Measurements from ENCODE around the gene SLC9A1.

- TF ChIP-seq, protein P1, sequence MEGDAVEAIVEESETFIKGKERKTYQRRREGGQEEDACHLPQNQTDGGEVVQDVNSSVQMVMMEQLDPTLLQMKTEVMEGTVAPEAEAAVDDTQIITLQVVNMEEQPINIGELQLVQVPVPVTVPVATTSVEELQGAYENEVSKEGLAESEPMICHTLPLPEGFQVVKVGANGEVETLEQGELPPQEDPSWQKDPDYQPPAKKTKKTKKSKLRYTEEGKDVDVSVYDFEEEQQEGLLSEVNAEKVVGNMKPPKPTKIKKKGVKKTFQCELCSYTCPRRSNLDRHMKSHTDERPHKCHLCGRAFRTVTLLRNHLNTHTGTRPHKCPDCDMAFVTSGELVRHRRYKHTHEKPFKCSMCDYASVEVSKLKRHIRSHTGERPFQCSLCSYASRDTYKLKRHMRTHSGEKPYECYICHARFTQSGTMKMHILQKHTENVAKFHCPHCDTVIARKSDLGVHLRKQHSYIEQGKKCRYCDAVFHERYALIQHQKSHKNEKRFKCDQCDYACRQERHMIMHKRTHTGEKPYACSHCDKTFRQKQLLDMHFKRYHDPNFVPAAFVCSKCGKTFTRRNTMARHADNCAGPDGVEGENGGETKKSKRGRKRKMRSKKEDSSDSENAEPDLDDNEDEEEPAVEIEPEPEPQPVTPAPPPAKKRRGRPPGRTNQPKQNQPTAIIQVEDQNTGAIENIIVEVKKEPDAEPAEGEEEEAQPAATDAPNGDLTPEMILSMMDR (conservative IDR thresholded peaks at IDR 0.05; ENCODE audit: low read length) = no peak
- TF ChIP-seq EZH2phosphoT487 (IDR thresholded peaks at IDR 0.05; ENCODE audit: borderline replicate concordance, low read depth, low read length) = no peak
Observed at GRCh38 chr1:27117733-27118439, 37.0 kb downstream of the SLC9A1 start.

Data from OCI-LY7 (cell line).